ENCODE data around the gene SHROOM1.
"Not testable (repeated sequence)": the region's sequence is repeated elsewhere in the genome, so short reads cannot be mapped to it uniquely, and the experiment has no call there.

The SHROOM1 gene

GRCh38 chr5:132807163-132807838, 23.1 kb downstream of the SHROOM1 start:
- no peak for DNase-seq (ENCODE audit: low spot score)

DNA sequence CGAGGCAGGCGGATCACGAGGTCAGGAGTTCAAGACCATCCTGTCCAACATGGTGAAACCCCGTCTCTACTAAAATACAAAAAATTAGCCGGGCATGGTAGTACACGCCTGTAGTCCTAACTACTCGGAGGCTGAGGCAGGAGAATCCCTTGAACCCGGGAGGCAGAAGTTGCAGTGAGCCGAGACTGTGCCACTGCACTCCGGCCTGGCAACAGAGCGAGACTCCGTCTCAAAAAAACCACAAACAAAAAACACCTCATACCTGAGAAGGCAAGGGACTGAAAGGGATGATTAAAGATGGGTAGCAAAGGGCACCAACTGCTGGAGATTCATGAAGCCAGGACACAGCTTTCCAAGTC, 23.7 kb downstream of the SHROOM1 start:
- not testable (repeated sequence) for DNase-seq (ENCODE audit: low spot score)

GRCh38 chr5:132805872-132806271, 24.6 kb downstream of the SHROOM1 start:
- DNase-seq (ENCODE audit: low spot score), result not testable (repeated sequence)

GRCh38 chr5:132804219-132804618, 26.2 kb downstream of the SHROOM1 start:
- DNase-seq (ENCODE audit: low spot score), result not testable (repeated sequence)

GRCh38 chr5:132802685-132803066, 27.8 kb downstream of the SHROOM1 start:
- DNase-seq (ENCODE audit: low spot score), result not testable (repeated sequence)

- DNase-seq (ENCODE audit: low spot score), result no peak
Observed at GRCh38 chr5:132802044-132802684, 28.3 kb downstream of the SHROOM1 start.

DNA sequence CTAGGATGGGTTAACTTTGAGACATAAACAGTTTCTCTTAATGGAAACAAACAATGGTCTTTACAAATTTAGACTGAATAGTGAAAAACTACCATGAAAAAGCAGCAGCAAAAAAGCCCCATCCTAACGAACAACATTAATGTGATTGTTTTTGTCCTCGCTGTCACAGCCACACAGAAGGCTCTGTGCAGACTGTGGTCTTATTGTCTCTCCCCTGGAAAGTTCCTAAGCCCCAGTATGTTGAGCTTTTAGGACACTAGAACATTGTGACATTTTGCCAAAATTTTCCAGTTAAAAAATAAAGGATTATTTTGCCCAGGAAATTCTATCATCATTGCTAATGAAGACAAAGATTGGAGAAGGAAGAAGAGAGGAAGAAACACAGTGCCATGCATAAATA, 29.9 kb downstream of the SHROOM1 start:
- no peak for DNase-seq (ENCODE audit: low spot score)

GRCh38 chr5:132799392-132799791, 31.1 kb downstream of the SHROOM1 start:
- no peak for DNase-seq (ENCODE audit: low spot score)

- no peak for DNase-seq (ENCODE audit: low spot score)
Observed at GRCh38 chr5:132797651-132798050, 32.8 kb downstream of the SHROOM1 start.

GRCh38 chr5:132791026-132791425, 39.4 kb downstream of the SHROOM1 start:
- DNase-seq (ENCODE audit: low spot score), result no peak

- DNase-seq (ENCODE audit: low spot score), result no peak
Observed at GRCh38 chr5:132790201-132790865, 40.1 kb downstream of the SHROOM1 start.

DNA sequence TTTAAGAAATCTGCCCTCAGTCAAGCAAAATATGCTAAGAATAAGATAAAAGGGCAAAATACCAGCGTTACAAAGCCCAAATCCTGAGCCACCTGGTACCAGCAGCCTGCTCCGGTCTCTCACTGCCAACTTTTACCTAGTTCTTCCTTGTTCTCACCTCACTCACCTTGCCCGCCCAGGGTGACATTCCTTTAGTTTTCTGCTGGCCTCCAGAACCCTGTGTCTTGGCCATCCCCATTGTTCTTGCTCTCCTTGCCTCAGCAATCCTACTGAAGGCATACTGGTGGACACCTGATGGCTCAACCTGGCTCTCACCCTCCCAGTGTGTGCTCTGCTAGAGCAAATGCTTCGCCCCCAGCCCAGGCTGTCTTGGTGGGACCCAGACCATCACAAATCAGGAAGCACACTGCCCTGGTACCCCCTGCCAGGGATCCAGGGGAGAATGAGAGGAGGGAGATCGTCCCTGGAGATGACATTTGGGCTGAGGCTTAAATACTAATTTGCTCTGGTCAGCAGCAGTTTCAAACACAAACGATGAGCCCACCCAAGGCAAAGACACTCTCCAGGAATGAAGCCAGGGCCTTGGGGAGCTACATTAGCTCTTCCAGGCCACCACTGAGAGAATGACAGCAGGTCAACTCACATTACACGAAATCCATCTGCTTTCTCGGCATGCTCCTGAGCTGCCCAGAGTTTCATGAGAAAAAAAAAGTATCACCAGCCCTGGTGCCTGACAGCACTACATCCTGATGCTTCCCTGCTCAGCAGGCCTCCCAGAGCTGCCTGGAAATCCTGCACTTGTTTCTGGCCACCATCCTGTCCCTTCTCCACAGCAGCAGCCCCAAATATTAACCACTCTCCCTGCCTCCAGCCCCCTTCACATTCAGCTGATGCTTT, 41.2 kb downstream of the SHROOM1 start:
- DNase-seq (ENCODE audit: low spot score), result no peak

DNA sequence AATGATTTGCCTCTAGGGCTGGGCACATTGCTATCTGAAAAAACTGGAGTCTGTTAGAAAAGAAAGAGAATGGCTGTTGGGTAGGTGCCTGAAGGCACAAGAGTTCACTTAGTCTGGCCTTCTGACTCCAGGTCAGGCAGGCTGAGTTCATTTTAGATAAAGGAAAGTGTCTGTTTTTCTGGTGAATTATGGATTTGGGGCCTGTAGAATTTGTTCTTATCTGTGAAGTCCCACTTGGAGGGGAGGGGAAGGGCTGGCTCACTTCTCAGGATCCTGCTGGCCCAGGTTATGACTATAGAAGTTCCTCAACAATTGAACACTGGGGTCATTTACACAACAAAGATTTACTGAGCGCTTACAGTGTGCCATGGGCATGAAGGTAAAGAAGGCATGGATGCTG, 41.9 kb downstream of the SHROOM1 start:
- no peak for DNase-seq (ENCODE audit: low spot score)

DNA sequence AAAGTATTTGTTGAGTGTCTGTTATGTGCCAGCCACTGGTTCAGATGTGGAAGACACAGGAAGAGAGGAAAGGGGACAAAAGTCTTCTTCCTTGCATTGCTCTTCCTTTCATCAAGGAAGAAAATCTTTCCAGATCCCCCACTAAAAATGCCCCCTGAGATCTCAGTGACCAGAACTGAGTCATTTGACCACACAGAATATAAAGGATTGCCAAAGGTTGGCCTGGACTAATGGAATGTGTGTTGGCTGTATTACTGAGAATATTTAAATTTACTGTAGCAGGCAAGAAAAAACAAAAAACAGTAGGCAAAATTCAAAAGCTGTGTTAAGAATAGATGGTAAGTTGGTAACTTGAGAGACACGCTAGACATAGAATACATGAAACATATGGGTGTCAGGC, 43.4 kb downstream of the SHROOM1 start:
- no peak for DNase-seq (ENCODE audit: low spot score)

GRCh38 chr5:132785864-132786263, 44.6 kb downstream of the SHROOM1 start:
- DNase-seq (ENCODE audit: low spot score), result no peak

GRCh38 chr5:132785365-132785764, 45.1 kb downstream of the SHROOM1 start:
- no peak for DNase-seq (ENCODE audit: low spot score)

- DNase-seq (ENCODE audit: low spot score), result no peak
Observed at GRCh38 chr5:132782101-132782500, 48.3 kb downstream of the SHROOM1 start.

GRCh38 chr5:132781029-132781428, 49.4 kb downstream of the SHROOM1 start:
- no peak for DNase-seq (ENCODE audit: low spot score)

DNA sequence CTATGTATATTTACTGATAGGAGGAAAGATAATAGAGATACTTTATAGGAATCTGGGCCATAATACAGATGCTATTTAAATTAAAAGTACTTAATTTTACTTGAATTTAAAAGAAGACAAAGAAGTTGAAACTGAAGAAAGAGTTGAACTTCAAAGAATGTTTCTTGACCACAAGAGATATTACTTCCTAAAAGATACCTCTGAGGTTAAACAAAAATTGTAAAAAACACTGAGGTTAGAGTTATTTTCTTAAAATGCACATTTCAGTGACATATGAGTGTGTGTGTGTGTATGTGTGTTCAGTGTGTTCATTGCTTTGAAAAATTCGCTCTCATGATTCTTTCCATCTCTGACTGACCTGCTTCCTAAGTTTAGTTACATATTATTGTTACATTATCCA, 49.9 kb downstream of the SHROOM1 start:
- no peak for DNase-seq (ENCODE audit: low spot score)

DNA sequence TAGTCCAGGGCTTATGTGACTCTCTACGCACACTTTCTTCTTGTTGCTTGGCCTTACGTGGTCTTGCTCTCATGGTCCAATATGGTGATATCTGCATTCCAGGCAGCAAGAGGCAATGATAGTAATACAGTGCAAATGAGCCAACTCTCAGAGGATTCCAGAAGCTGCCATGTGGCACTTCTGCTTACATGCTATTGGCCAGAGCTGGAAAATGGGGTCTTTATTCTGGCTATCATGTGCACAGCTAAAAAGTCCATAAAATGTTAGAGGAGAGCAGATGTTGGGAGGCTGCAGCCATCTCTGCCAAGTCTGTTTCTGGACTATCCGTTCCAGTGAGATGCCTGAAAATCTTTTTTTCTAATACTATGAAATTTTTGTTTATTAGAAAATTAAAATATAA, 50.5 kb downstream of the SHROOM1 start:
- DNase-seq (ENCODE audit: low spot score), result no peak

DNA sequence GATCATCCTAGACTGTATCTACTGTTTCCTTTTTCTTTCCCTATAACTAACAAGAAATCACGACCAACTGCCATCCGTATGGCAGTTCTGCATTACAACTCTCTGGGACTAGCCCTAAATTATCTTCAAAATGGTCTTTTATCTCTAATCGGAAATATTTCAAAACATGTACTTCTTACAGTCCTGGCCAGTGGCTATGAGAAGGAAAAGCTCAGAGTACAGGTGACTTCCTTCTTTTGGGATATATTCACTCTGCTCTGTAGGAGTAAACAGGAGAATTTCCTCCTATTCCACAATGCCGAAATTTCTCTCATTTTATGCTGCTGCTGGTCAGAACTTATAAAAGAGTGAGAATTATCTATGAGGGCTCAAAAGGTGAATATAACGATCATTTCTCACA, 51.6 kb downstream of the SHROOM1 start:
- no peak for DNase-seq (ENCODE audit: low spot score)

GRCh38 chr5:132778129-132778528, 52.3 kb downstream of the SHROOM1 start:
- DNase-seq (ENCODE audit: low spot score), result no peak
